GM06990 (cell line): ENCODE results near the gene FOXP4.

Experiments used
- DNase-seq: peaks from one replicate; pipeline ENCODE4 v3.0.0-alpha.2; 2011; ENCODE audit not compliant: insufficient read length; ENCODE audit errors: extremely low read depth
- H3K27me3 ChIP-seq: replicated peaks from 2 replicates; pipeline ENCODE4 v1.6.0; 2011; ENCODE audit warnings: low read length; ENCODE audit not compliant: control insufficient read depth, insufficient read depth
- H3K36me3 ChIP-seq: 2 replicates; pipeline ENCODE4 v1.5.1; 2011; ENCODE audit warnings: low read length; ENCODE audit not compliant: control insufficient read depth, insufficient read depth
- H3K4me3 ChIP-seq: replicated peaks from 2 replicates; pipeline ENCODE4 v1.5.1; 2011; ENCODE audit warnings: low read depth, mild to moderate bottlenecking, control low read depth, low read length
- CTCF ChIP-seq: IDR thresholded peaks from 2 replicates; pipeline ENCODE4 v1.5.1; 2011; ENCODE audit warnings: low read length, control low read depth, mild to moderate bottlenecking, inconsistent platforms; ENCODE audit not compliant: insufficient read depth, poor library complexity, severe bottlenecking

FOXP4 gene

GRCh38 chr6:41595166-41595565 lies 49.0 kb downstream of the FOXP4 start:
- H3K27me3 ChIP-seq: no peaks in the 10 kb centered on the region
- peaks cover 31% of the 10 kb centered on the region for H3K36me3 ChIP-seq
- no peak for TF ChIP-seq CTCF
- no peak overlapping the region for H3K4me3 ChIP-seq
- no peak for DNase-seq

- no peaks in the 10 kb centered on the region for H3K27me3 ChIP-seq
- no peak for DNase-seq
- TF ChIP-seq CTCF: no peak
- no peak overlapping the region for H3K4me3 ChIP-seq
- peaks cover 26% of the 10 kb centered on the region for H3K36me3 ChIP-seq
These were observed 50.0 kb downstream of the FOXP4 start for GRCh38 chr6:41596096-41596685.

GRCh38 chr6:41596807-41597206 lies 50.6 kb downstream of the FOXP4 start:
- no peaks in the 10 kb centered on the region for H3K27me3 ChIP-seq
- no peak overlapping the region for H3K4me3 ChIP-seq
- no peak for DNase-seq
- H3K36me3 ChIP-seq: peaks cover 24% of the 10 kb centered on the region
- TF ChIP-seq CTCF: no peak

- TF ChIP-seq CTCF: no peak
- Histone ChIP-seq H3K27me3 (no peaks in the 10 kb centered on the region), H3K36me3 (peaks cover 24% of the 10 kb centered on the region), H3K4me3 (no peak overlapping the region)
- no peak for DNase-seq
These were observed 51.2 kb downstream of the FOXP4 start for GRCh38 chr6:41597246-41598000.

GRCh38 chr6:41598670-41599014 lies 52.5 kb downstream of the FOXP4 start:
- no peaks in the 10 kb centered on the region for H3K27me3 ChIP-seq
- no peak for TF ChIP-seq CTCF
- no peak for DNase-seq
- H3K4me3 ChIP-seq: no peak overlapping the region
- peaks cover 23% of the 10 kb centered on the region for H3K36me3 ChIP-seq
